Naive thymus-derived CD4-positive, alpha-beta T cell (primary cell): ENCODE data around the gene WIPF2. TPM values are rescaled to one million over a fixed set of nuclear protein-coding genes. Genes with fewer than 3 reads are reported as not detected.

Source experiments
- ATAC-seq: fragments of 150-1000 bp; cut with Tn5 transposase; 2 replicates; pipeline ENCODE4 v1.10.0; 2021; ENCODE audit warnings: mild to moderate bottlenecking, moderate library complexity
- CTCF ChIA-PET: fragments of 350-600 bp; sonication (Branson Sonifier 250); formaldehyde crosslinking; loops from one replicate; lab custom pipeline; 2021; ENCODE audit warnings: antibody characterized with exemption; lab: Charles Lee
- POLR2A ChIA-PET: fragments of 350-600 bp; sonication (Branson Sonifier 250); formaldehyde crosslinking; loops from one replicate; lab custom pipeline; 2021; ENCODE audit warnings: antibody characterized with exemption, inconsistent platforms; lab: Charles Lee
- DNase-seq, 9 donors: peaks; one replicate each; pipeline versions ENCODE4 v3.0.0 to v3.0.0-alpha.2; 2020 to 2022; ENCODE audit warnings: mixed read lengths in 1 of 9
- H3K27ac ChIP-seq: one replicate; pipeline ENCODE4 v1.7.0; 2013; ENCODE audit warnings: mild to moderate bottlenecking, low read depth, low read length, moderate library complexity
- H3K27me3 ChIP-seq, 2 donors: one replicate each; pipeline ENCODE4 v1.7.0; 2013; ENCODE audit warnings: low read length in 2 of 2, mild to moderate bottlenecking in 2 of 2, moderate library complexity in 2 of 2; ENCODE audit not compliant: control insufficient read depth in 2 of 2, insufficient read depth in 2 of 2
- H3K36me3 ChIP-seq, 3 experiments: 1 replicate in 2 of 3; 2 replicates in 1 of 3; pipeline ENCODE4 v1.7.0; 2013; ENCODE audit warnings: low read length in 3 of 3, mild to moderate bottlenecking in 3 of 3, moderate library complexity in 1 of 3; ENCODE audit not compliant: insufficient read depth in 3 of 3, control insufficient read depth in 2 of 3
- H3K4me1 ChIP-seq, 2 donors: one replicate each; pipeline ENCODE4 v1.7.0; 2013; ENCODE audit warnings: low read length in 2 of 2, mild to moderate bottlenecking in 2 of 2, moderate library complexity in 1 of 2; ENCODE audit not compliant: control insufficient read depth in 2 of 2, insufficient read depth in 2 of 2
- H3K4me3 ChIP-seq: 2 replicates; pipeline ENCODE4 v1.7.0; 2013; ENCODE audit warnings: mild to moderate bottlenecking, low read length
- H3K9me3 ChIP-seq, 3 experiments: 1 replicate in 2 of 3; 2 replicates in 1 of 3; pipeline ENCODE4 v1.7.0; 2013; ENCODE audit warnings: low read length in 3 of 3; ENCODE audit not compliant: control insufficient read depth in 2 of 3
- H3K27ac Mint-ChIP-seq, 9 donors: one replicate each; pipeline ENCODE4 v1.8.0; 2020 to 2022; ENCODE audit warnings: mixed read lengths in 9 of 9, mild to moderate bottlenecking in 8 of 9, moderate library complexity in 5 of 9, inconsistent platforms in 2 of 9
- H3K27me3 Mint-ChIP-seq, 5 donors: one replicate each; pipeline ENCODE4 v1.8.0; 2021 to 2022; ENCODE audit warnings: mixed read lengths in 5 of 5, mild to moderate bottlenecking in 1 of 5
- H3K36me3 Mint-ChIP-seq, 5 donors: one replicate each; pipeline ENCODE4 v1.8.0; 2020 to 2022; ENCODE audit warnings: mixed read lengths in 5 of 5, mild to moderate bottlenecking in 3 of 5, inconsistent platforms in 1 of 5
- H3K4me1 Mint-ChIP-seq, 7 donors: one replicate each; pipeline ENCODE4 v1.8.0; 2020 to 2022; ENCODE audit warnings: mixed read lengths in 7 of 7, mild to moderate bottlenecking in 3 of 7, inconsistent platforms in 1 of 7
- H3K4me3 Mint-ChIP-seq, 10 donors: one replicate each; pipeline ENCODE4 v1.8.0; 2020 to 2022; ENCODE audit warnings: mild to moderate bottlenecking in 10 of 10, mixed read lengths in 10 of 10, moderate library complexity in 6 of 10, inconsistent platforms in 2 of 10
- H3K9me3 Mint-ChIP-seq, 11 donors: one replicate each; pipeline ENCODE4 v1.8.0; 2020 to 2022; ENCODE audit warnings: mixed read lengths in 11 of 11, mild to moderate bottlenecking in 4 of 11, inconsistent platforms in 1 of 11, moderate library complexity in 1 of 11
- intact Hi-C, 2 donors: fragments of 100-400 bp; cut with micrococcal nuclease; formaldehyde crosslinking; loops; one replicate each; pipeline ENCODE4 v1.15.1; 2023
- polyA plus RNA-seq, 2 donors: library from polyadenylated mRNA; unstranded; fragments of 300-500 nt; fragmentation: Illumina TruSeq; gene quantifications; one replicate each; pipeline ENCODE4 v1.2.3, GENCODE V29; 2021
- total RNA-seq, 6 experiments: library from RNA in 5 of 6; stranded (reverse) in 5 of 6; gene quantifications; 1 replicate in 5 of 6; 2 replicates in 1 of 6; pipeline ENCODE4 v1.2.3 and lab custom pipeline; 2021 to 2026

WIPF2 gene
- total and polyA plus RNA-seq, 7 experiments from 2014 or later, result 5.0 to 31.8 (median 25.2) TPM

- H3K9me3 ChIP-seq, result no peaks in the 10 kb centered on the region
- peaks cover 0 to 9% (median 0%) of the 10 kb centered on the region in 5 donors for H3K27me3 Mint-ChIP-seq
- H3K27ac ChIP-seq, result peak overlapping the region; percentile 96
- ATAC-seq (no peak), DNase-seq (peak in 3 of 9 donors; percentile 23 to 44 (median 34))
- peaks cover 0 to 10% (median 0%) of the 10 kb centered on the region in 3 experiments for H3K36me3 ChIP-seq
- peak overlapping the region; percentile 55 for H3K4me3 ChIP-seq
- peaks cover 0 to 20% (median 0%) of the 10 kb centered on the region in 5 donors for H3K36me3 Mint-ChIP-seq
- H3K27me3 ChIP-seq, result no peaks in the 10 kb centered on the region
- H3K9me3 Mint-ChIP-seq, result peaks cover 0 to 10% (median 0%) of the 10 kb centered on the region in 11 donors
- intact Hi-C loops, result loop anchor here (1.0 to 5.0 kb wide), 9 partner anchors 7 to 220 kb away; partner anchors contain the start of genes CDC6 (in 2 of the 2), MSL1 (in 1 of the 2), RARA (in 1 of the 2) and TOP2A (in 1 of the 2)
- peak overlapping the region; percentile 89 to 98 (median 97) for H3K4me3 Mint-ChIP-seq
- ChIA-PET POLR2A (interaction anchor here (0.5 to 34.9 kb wide), 7 partner anchors 3 to 264 kb away, joined by 3 to 742 read pairs (median 4); partner anchors contain the start of gene RARA), CTCF (interaction anchor here (0.9 to 12.4 kb wide), 5 partner anchors 8 to 35 kb away, joined by 3 to 87 read pairs (median 10); no protein-coding TSS in a partner anchor)
- H3K27ac Mint-ChIP-seq, result peak overlapping the region; percentile 98 to 100 (median 99)
- H3K4me1 ChIP-seq, result peaks cover 56 to 75% of the 10 kb centered on the region in 2 donors
- H3K4me1 Mint-ChIP-seq, result peaks cover 36 to 89% (median 81%) of the 10 kb centered on the region in 7 donors
Measured at GRCh38 chr17:40318830-40319391, 99.8 kb downstream of the WIPF2 start.

- Histone ChIP-seq H3K9me3 (no peaks in the 10 kb centered on the region), H3K4me1 (peaks cover 66 to 76% of the 10 kb centered on the region in 2 donors), H3K36me3 (peaks cover 0 to 10% (median 0%) of the 10 kb centered on the region in 3 experiments), H3K27me3 (no peaks in the 10 kb centered on the region), H3K27ac (peak overlapping the region; percentile 96), H3K4me3 (peak overlapping the region; percentile 55)
- H3K36me3 Mint-ChIP-seq, result peaks cover 0 to 20% (median 0%) of the 10 kb centered on the region in 5 donors
- CTCF ChIA-PET, result interaction anchor here (0.7 to 12.4 kb wide), 9 partner anchors 12 to 213 kb away, joined by 3 to 87 read pairs (median 3); no protein-coding TSS in a partner anchor
- intact Hi-C loops, result loop anchor here (2.0 to 5.0 kb wide), 4 partner anchors 97 to 227 kb away; partner anchors contain the start of genes MSL1 (in 1 of the 2) and TOP2A (in 1 of the 2)
- H3K27me3 Mint-ChIP-seq, result peaks cover 0 to 9% (median 0%) of the 10 kb centered on the region in 5 donors
- DNase-seq (peak in 8 of 9 donors; percentile 62 to 85 (median 66)), ATAC-seq (peak; percentile 12)
- POLR2A ChIA-PET, result interaction anchor here (0.5 to 34.9 kb wide), 10 partner anchors 4 to 283 kb away, joined by 3 to 742 read pairs (median 4); partner anchors contain the start of gene RARA
- peaks cover 0 to 10% (median 0%) of the 10 kb centered on the region in 11 donors for H3K9me3 Mint-ChIP-seq
- peak overlapping the region; percentile 89 to 98 (median 97) for H3K4me3 Mint-ChIP-seq
- H3K4me1 Mint-ChIP-seq, result peaks cover 38 to 89% (median 87%) of the 10 kb centered on the region in 7 donors
- H3K27ac Mint-ChIP-seq, result peak overlapping the region; percentile 98 to 100 (median 99)
Measured at GRCh38 chr17:40319651-40320540, 100.8 kb downstream of the WIPF2 start.

- H3K27me3 Mint-ChIP-seq, result peaks cover 0 to 9% (median 0%) of the 10 kb centered on the region in 5 donors
- peak overlapping the region; percentile 55 for H3K4me3 ChIP-seq
- no peaks in the 10 kb centered on the region for H3K27me3 ChIP-seq
- H3K4me1 ChIP-seq, result peaks cover 66 to 74% of the 10 kb centered on the region in 2 donors
- POLR2A ChIA-PET, result interaction anchor here (0.5 to 34.9 kb wide), 11 partner anchors 5 to 1368 kb away, joined by 3 to 742 read pairs (median 4); partner anchors contain the start of genes EIF1 and RARA
- no peaks in the 10 kb centered on the region for H3K9me3 ChIP-seq
- peak overlapping the region; percentile 98 to 100 (median 99) for H3K27ac Mint-ChIP-seq
- H3K27ac ChIP-seq, result peak overlapping the region; percentile 96
- H3K4me1 Mint-ChIP-seq, result peaks cover 42 to 90% (median 86%) of the 10 kb centered on the region in 7 donors
- peaks cover 0 to 20% (median 0%) of the 10 kb centered on the region in 5 donors for H3K36me3 Mint-ChIP-seq
- peaks cover 0 to 10% (median 0%) of the 10 kb centered on the region in 3 experiments for H3K36me3 ChIP-seq
- intact Hi-C loops, result loop anchor here in 1 of 2 donors (5.0 kb wide), 1 partner anchor 226 kb away; no protein-coding TSS in a partner anchor
- ATAC-seq (no peak), DNase-seq (peak in 3 of 9 donors; percentile 33 to 66 (median 38))
- peak overlapping the region; percentile 89 to 98 (median 97) for H3K4me3 Mint-ChIP-seq
- peaks cover 0 to 10% (median 0%) of the 10 kb centered on the region in 11 donors for H3K9me3 Mint-ChIP-seq
- CTCF ChIA-PET, result interaction anchor here (0.8 to 12.4 kb wide), 6 partner anchors 14 to 212 kb away, joined by 3 to 87 read pairs (median 7); no protein-coding TSS in a partner anchor
Measured at GRCh38 chr17:40320756-40321523, 101.8 kb downstream of the WIPF2 start.

GRCh38 chr17:40321524-40321929, 102.4 kb downstream of the WIPF2 start:
- no peaks in the 10 kb centered on the region for H3K9me3 ChIP-seq
- no peak for ATAC-seq
- POLR2A ChIA-PET, result interaction anchor here (0.7 to 34.9 kb wide), 7 partner anchors 6 to 1367 kb away, joined by 3 to 742 read pairs (median 4); partner anchors contain the start of genes EIF1 and RARA
- peak overlapping the region; percentile 98 to 100 (median 99) for H3K27ac Mint-ChIP-seq
- H3K36me3 Mint-ChIP-seq, result peaks cover 0 to 20% (median 0%) of the 10 kb centered on the region in 5 donors
- peak overlapping the region; percentile 96 for H3K27ac ChIP-seq
- H3K4me3 Mint-ChIP-seq, result peak overlapping the region; percentile 89 to 98 (median 97)
- H3K4me3 ChIP-seq, result peak overlapping the region; percentile 55
- H3K4me1 Mint-ChIP-seq, result peaks cover 43 to 90% (median 86%) of the 10 kb centered on the region in 7 donors
- peaks cover 0 to 10% (median 0%) of the 10 kb centered on the region in 11 donors for H3K9me3 Mint-ChIP-seq
- H3K27me3 Mint-ChIP-seq, result peaks cover 0 to 9% (median 0%) of the 10 kb centered on the region in 5 donors
- H3K27me3 ChIP-seq, result no peaks in the 10 kb centered on the region
- no peak for DNase-seq
- intact Hi-C loops, result loop anchor here in 1 of 2 donors (5.0 kb wide), 1 partner anchor 226 kb away; no protein-coding TSS in a partner anchor
- CTCF ChIA-PET, result interaction anchor here (1.3 to 12.4 kb wide), 6 partner anchors 14 to 286 kb away, joined by 3 to 87 read pairs (median 8); no protein-coding TSS in a partner anchor
- H3K36me3 ChIP-seq, result peaks cover 0 to 10% (median 0%) of the 10 kb centered on the region in 3 experiments
- H3K4me1 ChIP-seq, result peaks cover 66 to 74% of the 10 kb centered on the region in 2 donors

GRCh38 chr17:40321961-40322357, 102.9 kb downstream of the WIPF2 start:
- peaks cover 0 to 10% (median 0%) of the 10 kb centered on the region in 3 experiments for H3K36me3 ChIP-seq
- Mint-ChIP-seq H3K4me3 (peak overlapping the region; percentile 89 to 98 (median 97)), H3K4me1 (peaks cover 47 to 93% (median 89%) of the 10 kb centered on the region in 7 donors), H3K27me3 (peaks cover 0 to 9% (median 0%) of the 10 kb centered on the region in 5 donors), H3K27ac (peak overlapping the region; percentile 98 to 100 (median 99)), H3K9me3 (peaks cover 0 to 10% (median 0%) of the 10 kb centered on the region in 11 donors), H3K36me3 (peaks cover 0 to 20% (median 0%) of the 10 kb centered on the region in 5 donors)
- ChIA-PET POLR2A (interaction anchor here (0.7 to 34.9 kb wide), 10 partner anchors 6 to 1367 kb away, joined by 3 to 742 read pairs (median 4); partner anchors contain the start of genes EIF1 and RARA), CTCF (interaction anchor here (1.3 to 12.4 kb wide), 5 partner anchors 15 to 285 kb away, joined by 3 to 87 read pairs (median 10); no protein-coding TSS in a partner anchor)
- peak overlapping the region; percentile 96 for H3K27ac ChIP-seq
- ATAC-seq, result no peak
- H3K4me3 ChIP-seq, result peak overlapping the region; percentile 55
- H3K9me3 ChIP-seq, result no peaks in the 10 kb centered on the region
- DNase-seq, result peak in 1 of 9 donors; percentile 33
- H3K4me1 ChIP-seq, result peaks cover 67 to 77% of the 10 kb centered on the region in 2 donors
- intact Hi-C loops, result loop anchor here (1.0 to 5.0 kb wide), 10 partner anchors 19 to 1367 kb away; partner anchors contain the start of genes CCR7 (in 1 of the 2), CDC6 (in 1 of the 2), EIF1 (in 1 of the 2) and WIPF2 (in 1 of the 2)
- no peaks in the 10 kb centered on the region for H3K27me3 ChIP-seq
